Hepatocyte (in vitro differentiated cells): ENCODE measurements around the gene LINGO1. TPM values are rescaled to one million over a fixed set of nuclear protein-coding genes. Genes with fewer than 3 reads are reported as not detected.

ENCODE experiments used
- DNase-seq: peaks from one replicate; pipeline ENCODE4 v3.0.0-alpha.2; 2016; ENCODE audit warnings: low spot score
- H2AFZ ChIP-seq: fragments of 200-600 bp; sonication (generic); 2 replicates; pipeline ENCODE4 v1.6.0; 2016; ENCODE audit warnings: antibody characterized with exemption, mild to moderate bottlenecking
- H3K27ac ChIP-seq: fragments of 200-600 bp; sonication (generic); 2 replicates; pipeline ENCODE4 v1.5.1; 2016; ENCODE audit warnings: mild to moderate bottlenecking
- H3K27me3 ChIP-seq: fragments of 200-600 bp; sonication (generic); 2 replicates; pipeline ENCODE4 v1.6.1; 2016
- H3K36me3 ChIP-seq: fragments of 200-600 bp; sonication (generic); replicated peaks from 2 replicates; pipeline ENCODE4 v1.5.1; 2016; ENCODE audit warnings: low read depth; ENCODE audit not compliant: insufficient read depth
- H3K4me1 ChIP-seq: fragments of 200-600 bp; sonication (generic); 2 replicates; pipeline ENCODE4 v1.5.1; 2016; ENCODE audit warnings: mild to moderate bottlenecking, moderate library complexity; ENCODE audit not compliant: insufficient read depth
- H3K4me2 ChIP-seq: fragments of 200-600 bp; sonication (generic); 2 replicates; pipeline ENCODE4 v1.6.0; 2016
- H3K4me3 ChIP-seq: fragments of 200-600 bp; sonication (generic); 2 replicates; pipeline ENCODE4 v1.5.1; 2016; ENCODE audit warnings: mild to moderate bottlenecking
- H3K79me2 ChIP-seq: fragments of 200-600 bp; sonication (generic); 2 replicates; pipeline ENCODE4 v1.6.0; 2017; ENCODE audit warnings: mild to moderate bottlenecking
- H3K9me2 ChIP-seq: fragments of 200-600 bp; sonication (generic); replicated peaks from 2 replicates; pipeline ENCODE4 v1.6.0; 2017; ENCODE audit warnings: mild to moderate bottlenecking; ENCODE audit not compliant: insufficient read depth
- H3K9me3 ChIP-seq: fragments of 200-600 bp; sonication (generic); 2 replicates; pipeline ENCODE4 v1.5.1; 2016; ENCODE audit warnings: low read depth, mild to moderate bottlenecking
- H4K20me1 ChIP-seq: fragments of 200-600 bp; sonication (generic); 2 replicates; pipeline ENCODE4 v1.6.0; 2016; ENCODE audit warnings: mild to moderate bottlenecking; ENCODE audit not compliant: insufficient read depth, poor library complexity, severe bottlenecking
- CTCF ChIP-seq: fragments of 200-600 bp; sonication (generic); IDR thresholded peaks from 2 replicates; pipeline ENCODE4 v1.5.1; 2016; ENCODE audit warnings: antibody characterized with exemption, mild to moderate bottlenecking; ENCODE audit not compliant: poor library complexity
- EZH2 ChIP-seq: fragments of 200-600 bp; sonication (generic); IDR thresholded peaks from 2 replicates; pipeline ENCODE4 v1.6.1; 2016; ENCODE audit warnings: antibody characterized with exemption, mild to moderate bottlenecking, borderline replicate concordance
- EZH2phosphoT487 ChIP-seq: fragments of 200-600 bp; sonication (generic); IDR thresholded peaks from one replicate; pipeline ENCODE4 v1.6.1; 2018; ENCODE audit warnings: antibody characterized with exemption, mild to moderate bottlenecking, low read depth, moderate library complexity; ENCODE audit not compliant: unreplicated experiment, severe bottlenecking
- WGBS: methylation state at CpG from one replicate; pipeline ENCODE4 v1.1.6; 2016; ENCODE audit warnings: low lambda C conversion rate; ENCODE audit errors: missing lambda C conversion rate; 5-methylcytosine and 5-hydroxymethylcytosine counted together
- polyA plus RNA-seq: library from polyadenylated mRNA; unstranded; fragments of >200 nt; fragmentation: Nextera tagmentation; extraction: Ambion mirVana; gene quantifications from 2 replicates; pipeline ENCODE4 v1.2.1, GENCODE V29; 2016
- total RNA-seq: library from RNA; depleted of rRNA; stranded (reverse); fragments of >200 nt; gene quantifications from 2 replicates; pipeline ENCODE4 v1.2.3, GENCODE V29; 2014

Gene LINGO1
- total and polyA plus RNA-seq, 2 experiments from 2014 or later = 4.3 to 5.1 TPM

GRCh38 chr15:77566092-77566491 is 66.6 kb downstream of the LINGO1 start:
- Histone ChIP-seq H3K4me1 (peaks cover 23% of the 10 kb centered on the region), H3K4me2 (no peak overlapping the region), H3K27me3 (no peaks in the 10 kb centered on the region), H3K9me3 (no peaks in the 10 kb centered on the region), H3K27ac (no peak overlapping the region), H3K79me2 (no peaks in the 10 kb centered on the region), H2AFZ (no peak overlapping the region), H3K36me3 (no peaks in the 10 kb centered on the region), H3K4me3 (no peak overlapping the region), H3K9me2 (no peaks in the 10 kb centered on the region), H4K20me1 (no peaks in the 10 kb centered on the region)
- no peak for TF ChIP-seq EZH2phosphoT487
- no peak for TF ChIP-seq CTCF
- no peak for TF ChIP-seq EZH2
- no peak for DNase-seq
- WGBS = 75% methylated on average over 4 of the region's 4 CpGs

- no peaks in the 10 kb centered on the region for H3K27me3 ChIP-seq
- peaks cover 23% of the 10 kb centered on the region for H3K4me1 ChIP-seq
- WGBS = 88% methylated on average over 25 of the region's 25 CpGs
- H3K9me3 ChIP-seq = no peaks in the 10 kb centered on the region
- no peaks in the 10 kb centered on the region for H3K36me3 ChIP-seq
- H3K4me2 ChIP-seq = no peak overlapping the region
- no peaks in the 10 kb centered on the region for H3K79me2 ChIP-seq
- TF ChIP-seq EZH2phosphoT487 (no peak), CTCF (no peak), EZH2 (no peak)
- DNase-seq = no peak
- H4K20me1 ChIP-seq = no peaks in the 10 kb centered on the region
- no peak overlapping the region for H3K27ac ChIP-seq
- H3K4me3 ChIP-seq = no peak overlapping the region
- H3K9me2 ChIP-seq = no peaks in the 10 kb centered on the region
- no peak overlapping the region for H2AFZ ChIP-seq
Measured at GRCh38 chr15:77565378-77565915, 67.3 kb downstream of the LINGO1 start.

GRCh38 chr15:77564938-77565337 is 67.8 kb downstream of the LINGO1 start:
- Histone ChIP-seq H3K4me3 (no peak overlapping the region), H3K27ac (no peak overlapping the region), H3K9me3 (no peaks in the 10 kb centered on the region), H3K4me1 (peaks cover 21% of the 10 kb centered on the region), H3K36me3 (no peaks in the 10 kb centered on the region), H3K9me2 (no peaks in the 10 kb centered on the region), H4K20me1 (no peaks in the 10 kb centered on the region), H3K79me2 (no peaks in the 10 kb centered on the region), H3K27me3 (no peaks in the 10 kb centered on the region), H3K4me2 (no peak overlapping the region), H2AFZ (no peak overlapping the region)
- TF ChIP-seq EZH2 = no peak
- no peak for TF ChIP-seq CTCF
- TF ChIP-seq EZH2phosphoT487 = no peak
- 87% methylated on average over 9 of the region's 9 CpGs for WGBS
- DNase-seq = no peak
